Skeletal muscle cell (primary cell): Measurements from ENCODE around the gene ITCH.

Source experiments
- DNase-seq: peaks from one replicate; pipeline ENCODE4 v3.0.0-alpha.2; 2010; ENCODE audit warnings: low read depth
- H3K4me3 ChIP-seq: 2 replicates; pipeline ENCODE4 v1.5.1; 2011; ENCODE audit warnings: low read depth, mild to moderate bottlenecking, control low read depth, low read length, moderate library complexity

The ITCH gene

GRCh38 chr20:34538671-34539123 is 175.6 kb downstream of the ITCH start:
- H3K4me3 ChIP-seq, result no peak overlapping the region
- no peak for DNase-seq

- DNase-seq, result no peak
- no peak overlapping the region for H3K4me3 ChIP-seq
These were observed 176.7 kb downstream of the ITCH start for GRCh38 chr20:34539756-34540155.

- no peak overlapping the region for H3K4me3 ChIP-seq
- DNase-seq, result no peak
These were observed 177.7 kb downstream of the ITCH start for GRCh38 chr20:34540596-34541263.

- DNase-seq, result no peak
- H3K4me3 ChIP-seq, result no peak overlapping the region
These were observed 178.3 kb downstream of the ITCH start for GRCh38 chr20:34541264-34541901.

GRCh38 chr20:34541917-34542316 is 178.8 kb downstream of the ITCH start:
- no peak overlapping the region for H3K4me3 ChIP-seq
- DNase-seq, result no peak

- H3K4me3 ChIP-seq, result no peak overlapping the region
- no peak for DNase-seq
These were observed 179.4 kb downstream of the ITCH start for GRCh38 chr20:34542439-34542838.

GRCh38 chr20:34543463-34544056 is 180.5 kb downstream of the ITCH start:
- no peak overlapping the region for H3K4me3 ChIP-seq
- DNase-seq, result no peak

GRCh38 chr20:34544109-34544796 is 181.2 kb downstream of the ITCH start:
- DNase-seq, result no peak

GRCh38 chr20:34546751-34547181 is 183.7 kb downstream of the ITCH start:
- no peak overlapping the region for H3K4me3 ChIP-seq
- DNase-seq, result no peak

More at GRCh38 chr20:34544109-34544796, 181.2 kb downstream of the ITCH start:
- H3K4me3 ChIP-seq, result no peak overlapping the region

- DNase-seq, result no peak
- no peak overlapping the region for H3K4me3 ChIP-seq
These were observed 185.0 kb downstream of the ITCH start for GRCh38 chr20:34547844-34548613.

- no peak for DNase-seq
- H3K4me3 ChIP-seq, result no peak overlapping the region
These were observed 186.3 kb downstream of the ITCH start for GRCh38 chr20:34549291-34549928.

- DNase-seq, result no peak
- no peak overlapping the region for H3K4me3 ChIP-seq
These were observed 186.8 kb downstream of the ITCH start for GRCh38 chr20:34549929-34550305.

- no peak for DNase-seq
- no peak overlapping the region for H3K4me3 ChIP-seq
These were observed 189.5 kb downstream of the ITCH start for GRCh38 chr20:34552569-34552968.

- no peak for DNase-seq
- H3K4me3 ChIP-seq, result no peak overlapping the region
These were observed 190.3 kb downstream of the ITCH start for GRCh38 chr20:34553366-34553867.

GRCh38 chr20:34557936-34558319 is 194.9 kb downstream of the ITCH start:
- H3K4me3 ChIP-seq, result peak overlapping the region; percentile 60

GRCh38 chr20:34558320-34559218 is 195.5 kb downstream of the ITCH start, which contains the start of gene MAP1LC3A:
Gene MAP1LC3A, plus strand, starts transcription at chr20:34558718. Its CDS starts 151 bp downstream, at chr20:34558869.
- peak; percentile 91 for DNase-seq
- peak within 1 kb of the TSS; percentile 60 for H3K4me3 ChIP-seq

More at GRCh38 chr20:34557936-34558319, 194.9 kb downstream of the ITCH start:
- no peak for DNase-seq

- H3K4me3 ChIP-seq, result peak overlapping the region; percentile 60
- DNase-seq, result no peak
These were observed 196.5 kb downstream of the ITCH start for GRCh38 chr20:34559311-34560140.
